GM12878 (cell line): Measurements from ENCODE around the gene EHBP1. TPM values are rescaled to one million over a fixed set of nuclear protein-coding genes. Genes with fewer than 3 reads are reported as not detected.

Experiments
- ATAC-seq: fragments of 200-7000 bp; cut with Tn5 transposase; 3 replicates; pipeline ENCODE4 v1.9.1; 2020; ENCODE audit warnings: mild to moderate bottlenecking, moderate library complexity
- BruUV-seq: library from RNA; stranded (reverse); fragments of 400-500 nt; replicated peaks from 2 replicates; lab custom pipeline; 2021; lab: Mats Ljungman, UMichigan
- CTCF ChIA-PET: fragments of 300-600 bp; sonication (Branson Sonifier 250); formaldehyde crosslinking; extraction: SDS; loops from one replicate; lab custom pipeline; 2021; ENCODE audit warnings: inconsistent platforms; lab: Yijun Ruan, JAX
- POLR2A ChIA-PET: fragments of 350-600 bp; formaldehyde crosslinking; extraction: SDS; loops from one replicate; lab custom pipeline; 2021; ENCODE audit warnings: inconsistent platforms; lab: Charles Lee
- RAD21 ChIA-PET: fragments of 300-600 bp; sonication (Branson Sonifier 250); formaldehyde crosslinking; loops from one replicate; lab custom pipeline; 2023; ENCODE audit warnings: antibody characterized with exemption; ENCODE audit not compliant: unreplicated experiment; lab: Charles Lee
- SMC1A ChIA-PET: fragments of 300-600 bp; sonication (Branson Sonifier 250); formaldehyde crosslinking; loops from one replicate; lab custom pipeline; 2023; ENCODE audit not compliant: unreplicated experiment, uncharacterized antibody; lab: Charles Lee
- DNase-seq: peaks from one replicate; pipeline ENCODE4 v3.0.0-alpha.2; 2011; ENCODE audit warnings: low read depth, low spot score
- FAIRE-seq: peaks from 3 replicates; lab custom pipeline; 2011; peaks lifted over from hg19 to GRCh38; lab: Jason Lieb, UNC
- H2AFZ ChIP-seq: 2 replicates; pipeline ENCODE4 v1.6.0; 2011; ENCODE audit warnings: low read depth, low read length, control low read depth; ENCODE audit not compliant: control insufficient read depth
- H3K27ac ChIP-seq: 2 replicates; pipeline ENCODE4 v1.5.1; 2011; ENCODE audit warnings: control low read depth; ENCODE audit not compliant: control insufficient read depth, insufficient read depth
- H3K27me3 ChIP-seq, 2 experiments: replicated peaks in 1 of 2; 2 replicates each; pipeline versions ENCODE4 v1.6.0 to v1.6.1; 2011; ENCODE audit warnings: low read length in 1 of 2; ENCODE audit not compliant: control insufficient read depth in 2 of 2, insufficient read depth in 2 of 2
- H3K36me3 ChIP-seq, 2 experiments: 2 replicates each; pipeline ENCODE4 v1.5.1; 2011; ENCODE audit warnings: low read length in 1 of 2; ENCODE audit not compliant: control insufficient read depth in 2 of 2, insufficient read depth in 2 of 2
- H3K4me1 ChIP-seq: 2 replicates; pipeline ENCODE4 v1.6.1; 2011; ENCODE audit warnings: mild to moderate bottlenecking, low read length, moderate library complexity, mixed read lengths; ENCODE audit not compliant: control insufficient read depth, insufficient read depth
- H3K4me2 ChIP-seq: 2 replicates; pipeline ENCODE4 v1.6.0; 2011; ENCODE audit warnings: control low read depth; ENCODE audit not compliant: control insufficient read depth, insufficient read depth
- H3K4me3 ChIP-seq: fragments of 200-600 bp; sonication (generic); 2 replicates; pipeline ENCODE4 v1.5.1; 2016
- H3K79me2 ChIP-seq: 2 replicates; pipeline ENCODE4 v1.6.0; 2011; ENCODE audit warnings: low read length; ENCODE audit not compliant: control insufficient read depth, insufficient read depth
- H3K9ac ChIP-seq: 2 replicates; pipeline ENCODE4 v1.8.0; 2011; ENCODE audit warnings: low read length, control low read depth, mixed read lengths; ENCODE audit not compliant: control insufficient read depth, insufficient read depth
- H3K9me3 ChIP-seq: replicated peaks from 3 replicates; pipeline ENCODE4 v1.5.1; 2011; ENCODE audit warnings: mild to moderate bottlenecking, low read length; ENCODE audit not compliant: control insufficient read depth, insufficient read depth
- H4K20me1 ChIP-seq: 2 replicates; pipeline ENCODE4 v1.6.0; 2011; ENCODE audit not compliant: control insufficient read depth, insufficient read depth
- EED ChIP-seq: sonication (generic); IDR thresholded peaks from 2 replicates; pipeline ENCODE4 v1.6.1; 2016; ENCODE audit warnings: antibody characterized with exemption, low read depth
- EP300 ChIP-seq, 2 experiments: fragments of 150-350 bp in 1 of 2; IDR thresholded peaks; 2 replicates each; pipeline ENCODE4 v1.6.1; 2011 to 2012; ENCODE audit warnings: low read depth in 2 of 2, low read length in 2 of 2, borderline replicate concordance in 1 of 2, improper control_type of control experiment in 1 of 2, inconsistent platforms in 1 of 2; ENCODE audit not compliant: control insufficient read depth in 1 of 2
- IKZF2 ChIP-seq, 2 experiments: fragments of 450-650 bp; IDR thresholded peaks; 2 replicates each; pipeline ENCODE4 v1.6.1; 2017; ENCODE audit warnings: mild to moderate bottlenecking in 2 of 2, moderate library complexity in 2 of 2
- MYC ChIP-seq: IDR thresholded peaks from 2 replicates; pipeline ENCODE4 v1.6.1; 2011; ENCODE audit warnings: mild to moderate bottlenecking, low read length, moderate library complexity, inconsistent platforms; ENCODE audit not compliant: insufficient read depth, insufficient replicate concordance, insufficient read length, severe bottlenecking
- PAX8 ChIP-seq: fragments of 450-650 bp; IDR thresholded peaks from 2 replicates; pipeline ENCODE4 v1.6.1; 2017; ENCODE audit warnings: mild to moderate bottlenecking, moderate library complexity
- RAD51 ChIP-seq: fragments of 450-650 bp; IDR thresholded peaks from 2 replicates; pipeline ENCODE4 v1.6.1; 2016; ENCODE audit warnings: moderate library complexity, mild to moderate bottlenecking, inconsistent platforms
- RUNX3 ChIP-seq: IDR thresholded peaks from 2 replicates; pipeline ENCODE4 v1.6.1; 2012; ENCODE audit warnings: low read length, inconsistent platforms
- SIN3A ChIP-seq: IDR thresholded peaks from 2 replicates; pipeline ENCODE4 v1.6.1; 2012; ENCODE audit warnings: low read depth, low read length, improper control_type of control experiment
- SMAD5 ChIP-seq: IDR thresholded peaks from 2 replicates; pipeline ENCODE4 v1.6.1; 2016; ENCODE audit warnings: antibody characterized with exemption, low read depth
- SPI1 ChIP-seq: IDR thresholded peaks from 2 replicates; pipeline ENCODE4 v1.6.1; 2011; ENCODE audit warnings: low read depth, mild to moderate bottlenecking, low read length, moderate library complexity, borderline replicate concordance; ENCODE audit not compliant: insufficient read depth
- ZNF217 ChIP-seq: fragments of 450-650 bp; IDR thresholded peaks from 2 replicates; pipeline ENCODE4 v1.6.1; 2017; ENCODE audit warnings: antibody characterized with exemption, mild to moderate bottlenecking
- in situ Hi-C: fragments of 300-500 bp; cut with MboI; formaldehyde crosslinking; loops from 9 replicates; pipeline ENCODE4 v1.14.3; 2018; ENCODE audit warnings: mixed read lengths
- intact Hi-C: fragments of 100-400 bp; cut with micrococcal nuclease; formaldehyde crosslinking; loops from one replicate; pipeline ENCODE4 v1.14.2; 2022; ENCODE audit not compliant: unreplicated experiment
- polyA plus RNA-seq, 11 experiments: library from polyadenylated mRNA; depleted of rRNA in 4 of 11; unstranded in 6 of 11; stranded (reverse) in 5 of 11; fragments of >200 nt; fragmentation: Nextera tagmentation in 4 of 11; fragmentation: Illumina TruSeq in 1 of 11; extraction: Ambion mirVana in 4 of 11; extraction: Trizol in 1 of 11; gene quantifications; 1 replicate in 1 of 11; 2 replicates in 10 of 11; pipeline versions ENCODE4 v1.2.1 to v1.2.3, GENCODE V29; 2011 to 2016; ENCODE audit warnings: inconsistent platforms in 2 of 11, missing spikeins in 2 of 11, low read depth in 1 of 11
- total RNA-seq, 4 experiments: library from RNA; depleted of rRNA in 3 of 4; stranded (reverse); fragments of >200 nt in 3 of 4; fragmentation: Illumina TruSeq in 1 of 4; extraction: Trizol in 1 of 4; gene quantifications; 2 replicates each; pipeline versions ENCODE4 v1.2.1 to v1.2.3, GENCODE V29; 2013 to 2021
- TF ChIP-seq, protein P1 (sequence below): fragments of 450-650 bp; IDR thresholded peaks from 2 replicates; pipeline ENCODE4 v1.6.1; 2017; ENCODE audit warnings: borderline replicate concordance

The EHBP1 gene
- total and polyA plus RNA-seq, 10 of the 15 experiments (the other 5 are each of a cell fraction or from before 2014, with no cell fraction given), result 5.7 to 26.1 (median 13.6) TPM

DNA sequence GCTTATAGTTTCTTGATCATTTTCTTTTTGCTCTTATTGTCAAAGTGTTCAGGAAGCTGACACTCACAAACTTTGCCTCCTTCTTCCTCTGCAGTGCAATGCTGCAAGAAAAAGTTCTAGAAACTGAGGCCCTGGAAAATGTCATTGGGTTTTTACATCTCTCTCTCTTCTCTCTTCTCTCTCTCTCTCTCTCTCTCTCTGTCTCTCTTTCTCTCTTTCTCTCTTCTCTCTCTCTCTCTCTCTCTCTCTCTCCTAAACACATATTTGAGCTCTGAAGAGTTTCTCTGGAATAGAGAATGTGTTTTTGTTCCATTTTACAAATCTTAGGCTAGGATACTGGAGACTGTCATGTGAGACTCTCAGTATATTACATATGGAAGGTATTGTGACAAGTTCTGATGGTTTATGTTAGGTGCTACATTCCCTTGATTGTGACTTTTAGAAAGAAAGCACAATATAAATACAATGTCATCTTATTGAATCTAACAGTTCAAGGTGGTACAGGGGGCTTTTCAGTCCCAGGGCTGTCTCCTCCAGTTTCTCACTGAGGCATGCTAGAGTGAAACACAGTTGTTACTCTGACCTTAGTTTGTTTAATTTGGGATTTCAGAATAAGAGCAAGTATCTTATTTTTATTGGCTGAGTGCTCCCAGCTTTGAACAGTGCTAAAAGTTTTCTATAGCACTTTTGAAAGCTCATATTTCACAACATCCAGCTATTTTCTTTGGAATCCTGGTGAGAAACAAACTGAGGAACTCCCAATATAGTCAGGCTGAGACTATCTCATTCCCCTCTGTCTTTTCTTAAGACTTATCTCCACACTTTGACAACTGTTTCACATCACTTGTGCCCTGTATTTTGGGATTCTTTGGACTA, 41.4 kb upstream of the EHBP1 start:
- no peak overlapping the region for H2AFZ ChIP-seq

More for the DNA sequence above, 41.4 kb upstream of the EHBP1 start:
- DNase-seq (no peak), ATAC-seq (no peak), FAIRE-seq (no peak)
- in situ Hi-C loops, result no loop called here
- ChIA-PET POLR2A (interaction anchor here (0.6 to 0.7 kb wide), 3 partner anchors 104 to 684 kb away, joined by 3 to 9 read pairs (median 3); no protein-coding TSS in a partner anchor), RAD21 (interaction anchor here (1.0 to 1.2 kb wide), 2 partner anchors 9 to 209 kb away, joined by 3 to 4 read pairs; no protein-coding TSS in a partner anchor), SMC1A (interaction anchor here (0.6 to 2.5 kb wide), 7 partner anchors 20 to 156 kb away, joined by 3 to 5 read pairs (median 4); no protein-coding TSS in a partner anchor), CTCF (interaction anchor here (1.0 to 2.7 kb wide), 7 partner anchors 15 to 823 kb away, joined by 3 to 12 read pairs (median 4); no protein-coding TSS in a partner anchor)
- Histone ChIP-seq H3K27me3 (no peaks in the 10 kb centered on the region), H3K4me3 (no peak overlapping the region), H3K36me3 (no peaks in the 10 kb centered on the region), H3K4me2 (no peak overlapping the region), H3K4me1 (peaks cover 26% of the 10 kb centered on the region), H3K9me3 (no peaks in the 10 kb centered on the region; the same call in 2 of the 3 replicates), H4K20me1 (no peaks in the 10 kb centered on the region), H3K9ac (no peak overlapping the region), H3K27ac (no peak overlapping the region), H3K79me2 (no peaks in the 10 kb centered on the region)
- intact Hi-C loops, result no loop called here
- no peak for TF ChIP-seq SPI1
- TF ChIP-seq MYC, result no peak
- no peak for TF ChIP-seq IKZF2 (IDR thresholded peaks at IDR 0.05)
- TF ChIP-seq SMAD5, result no peak
- no peak for TF ChIP-seq RAD51
- TF ChIP-seq ZNF217, result no peak
- TF ChIP-seq RUNX3, result no peak
- TF ChIP-seq EED, result no peak
- no peak for TF ChIP-seq EP300 (IDR thresholded peaks at IDR 0.05; ENCODE audit: borderline replicate concordance in 1 of 2, control insufficient read depth in 1 of 2, low read depth in 2 of 2, low read length in 2 of 2)
- TF ChIP-seq PAX8, result no peak
- no peak for TF ChIP-seq SIN3A
- TF ChIP-seq, protein P1, sequence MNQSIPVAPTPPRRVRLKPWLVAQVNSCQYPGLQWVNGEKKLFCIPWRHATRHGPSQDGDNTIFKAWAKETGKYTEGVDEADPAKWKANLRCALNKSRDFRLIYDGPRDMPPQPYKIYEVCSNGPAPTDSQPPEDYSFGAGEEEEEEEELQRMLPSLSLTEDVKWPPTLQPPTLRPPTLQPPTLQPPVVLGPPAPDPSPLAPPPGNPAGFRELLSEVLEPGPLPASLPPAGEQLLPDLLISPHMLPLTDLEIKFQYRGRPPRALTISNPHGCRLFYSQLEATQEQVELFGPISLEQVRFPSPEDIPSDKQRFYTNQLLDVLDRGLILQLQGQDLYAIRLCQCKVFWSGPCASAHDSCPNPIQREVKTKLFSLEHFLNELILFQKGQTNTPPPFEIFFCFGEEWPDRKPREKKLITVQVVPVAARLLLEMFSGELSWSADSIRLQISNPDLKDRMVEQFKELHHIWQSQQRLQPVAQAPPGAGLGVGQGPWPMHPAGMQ, result no peak
- BruUV-seq, result no TSS peak
